H1 (cell line): ENCODE data around the gene SKAP1. TPM values are rescaled to one million over a fixed set of nuclear protein-coding genes. Genes with fewer than 3 reads are reported as not detected.

Experiments used
- BCL11A ChIP-seq, 2 experiments: IDR thresholded peaks; one replicate each; pipeline ENCODE4 v1.6.1; 2011; ENCODE audit warnings: low read depth in 2 of 2, low read length in 2 of 2, mild to moderate bottlenecking in 2 of 2
- POLR2A ChIP-seq, 2 experiments: IDR thresholded peaks; 1 replicate in 1 of 2; 2 replicates in 1 of 2; pipeline ENCODE4 v1.6.1; 2011; ENCODE audit warnings: low read depth in 2 of 2, low read length in 2 of 2, mild to moderate bottlenecking in 2 of 2; ENCODE audit errors: control extremely low read depth in 1 of 2
- SRF ChIP-seq: IDR thresholded peaks from 2 replicates; pipeline ENCODE4 v1.6.1; 2011; ENCODE audit warnings: mild to moderate bottlenecking, low read depth, low read length, moderate library complexity
- TAF7 ChIP-seq: optimal IDR thresholded peaks from 2 replicates; pipeline ENCODE3; 2011; ENCODE audit warnings: low read depth, mild to moderate bottlenecking, inconsistent platforms, low read length, moderate library complexity, borderline replicate concordance
- polyA plus RNA-seq, 7 experiments: library from polyadenylated mRNA; depleted of rRNA in 3 of 7; stranded (reverse) in 5 of 7; unstranded in 2 of 7; fragments of >200 nt in 5 of 7; fragments of 200-250 nt in 2 of 7; gene quantifications; 1 replicate in 5 of 7; 2 replicates in 1 of 7; 4 replicates in 1 of 7; pipeline versions ENCODE4 v1.2.1 to v1.2.3, GENCODE V29; 2011 to 2013; ENCODE audit warnings: missing spikeins in 2 of 7, mixed read lengths in 2 of 7
- total RNA-seq: library from RNA; stranded (reverse); fragmentation: NEBNext Ultra II Directional; extraction: Animal tissue kit (Norgen Biotek cat#: 25700); gene quantifications from 2 replicates; pipeline ENCODE4 v1.2.1, GENCODE V29; 2021

The SKAP1 gene
- total and polyA plus RNA-seq, 2 of the 8 experiments (the other 6 are each of a cell fraction or from before 2014, with no cell fraction given): not detected

DNA sequence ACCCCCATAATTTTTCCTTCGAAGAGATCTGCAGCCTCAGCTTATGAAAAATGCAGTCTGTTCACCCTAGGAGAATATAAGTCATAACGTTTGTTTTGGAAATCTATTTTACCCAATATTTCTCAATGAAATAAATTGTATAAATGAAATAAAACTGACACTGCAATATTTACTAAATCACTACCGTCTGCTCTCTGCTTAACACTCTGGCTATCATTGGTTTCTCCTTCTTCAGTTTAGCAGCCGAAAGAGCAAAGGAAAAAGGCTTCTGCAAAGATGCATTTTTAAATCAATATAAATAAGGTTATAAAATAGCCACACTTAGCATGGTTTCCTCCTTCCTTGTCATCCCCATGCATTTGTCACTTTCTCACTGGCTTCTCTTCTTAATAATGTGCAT, 174.3 kb downstream of the SKAP1 start (continued):
- TF ChIP-seq POLR2A (IDR thresholded peaks at IDR 0.05; ENCODE audit: control extremely low read depth in 1 of 2, low read depth in 2 of 2, low read length in 2 of 2) (no peak), TAF7 (no peak), BCL11A (IDR thresholded peaks at IDR 0.05; ENCODE audit: low read depth in 2 of 2, low read length in 2 of 2) (no peak), SRF (no peak)
